ENCODE results near the gene ARMH3.
"Not testable (repeated sequence)": the region's sequence is repeated elsewhere in the genome, so short reads cannot be mapped to it uniquely, and the experiment has no call there.

The ARMH3 gene

GRCh38 chr10:102064503-102064867 lies 8.5 kb upstream of the ARMH3 start:
- Histone ChIP-seq H3K9me3 (no peaks in the 10 kb centered on the region), H3K4me1 (ENCODE audit: control insufficient read depth in 1 of 2, insufficient read depth in 1 of 2, low read depth in 1 of 2, low read length in 1 of 2) (peaks cover 36 to 37% of the 10 kb centered on the region in 2 experiments), H3K27ac (peak overlapping the region; percentile 94), H3K36me3 (peaks cover 12% of the 10 kb centered on the region), H3K4me3 (ENCODE audit: low read depth in 1 of 2, low read length in 1 of 2) (peak overlapping the region; percentile 81 to 92), H3K27me3 (no peaks in the 10 kb centered on the region)
- no peak for TF ChIP-seq CTCF (IDR thresholded peaks at IDR 0.05)

DNA sequence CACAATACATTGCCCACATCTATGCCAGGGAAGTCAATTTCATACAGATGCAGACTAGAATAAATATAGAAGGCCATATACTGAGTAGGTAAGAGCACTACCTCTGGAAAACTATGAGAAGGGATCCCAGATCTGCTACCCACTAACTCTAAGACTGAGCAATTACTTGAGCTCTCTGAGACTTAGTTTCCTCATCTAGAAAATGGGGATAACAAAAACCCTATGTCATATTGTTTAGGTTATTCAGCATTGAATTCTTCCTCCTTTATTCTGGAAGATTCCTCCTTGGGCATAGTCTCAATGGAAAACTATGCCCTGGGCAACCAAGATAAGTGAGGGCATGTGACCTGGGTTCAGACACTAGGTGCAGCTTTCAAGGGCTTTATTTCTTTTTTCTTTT lies 4.0 kb upstream of the ARMH3 start:
- Histone ChIP-seq H3K9me3 (no peaks in the 10 kb centered on the region), H3K4me3 (ENCODE audit: low read depth in 1 of 2, low read length in 1 of 2) (no peak overlapping the region), H3K4me1 (ENCODE audit: control insufficient read depth in 1 of 2, insufficient read depth in 1 of 2, low read depth in 1 of 2, low read length in 1 of 2) (peaks cover 14 to 15% of the 10 kb centered on the region in 2 experiments), H3K36me3 (no peaks in the 10 kb centered on the region), H3K27ac (no peak overlapping the region), H3K27me3 (no peaks in the 10 kb centered on the region)
- TF ChIP-seq CTCF (IDR thresholded peaks at IDR 0.05): no peak

GRCh38 chr10:102054881-102055646 lies 909 bp downstream of the ARMH3 start:
- not testable (repeated sequence) for H3K9me3 ChIP-seq, H3K27me3 ChIP-seq, H3K36me3 ChIP-seq
- H3K4me1 ChIP-seq (ENCODE audit: control insufficient read depth in 1 of 2, insufficient read depth in 1 of 2, low read depth in 1 of 2, low read length in 1 of 2): peaks cover 19 to 22% of the 10 kb centered on the region in 2 experiments
- peak overlapping the region; percentile 83 to 90 for H3K4me3 ChIP-seq (ENCODE audit: low read depth in 1 of 2, low read length in 1 of 2)
- H3K27ac ChIP-seq: peak overlapping the region; percentile 91

DNA sequence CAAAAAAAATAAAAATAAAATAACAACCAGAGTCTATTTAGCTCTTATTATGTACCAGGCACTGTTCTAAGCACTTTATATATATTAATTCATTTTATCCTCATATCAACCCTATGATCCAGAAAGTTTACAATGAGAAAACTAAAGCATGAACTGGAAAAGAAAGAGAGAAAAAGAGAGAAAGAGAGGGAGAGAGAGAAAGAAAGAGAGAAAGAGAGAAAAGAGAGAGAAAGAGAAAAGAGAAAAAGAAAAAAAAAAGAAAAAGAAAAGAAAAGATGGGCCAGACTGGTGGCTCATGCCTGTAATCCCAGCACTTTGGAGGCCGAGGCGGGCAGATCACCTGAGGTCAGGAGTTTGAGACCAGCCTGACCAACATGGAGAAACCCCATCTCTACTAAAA lies 9.9 kb downstream of the ARMH3 start:
- Histone ChIP-seq H3K9me3 (no peaks in the 10 kb centered on the region), H3K27ac (no peak overlapping the region), H3K4me1 (ENCODE audit: control insufficient read depth in 1 of 2, insufficient read depth in 1 of 2, low read depth in 1 of 2, low read length in 1 of 2) (peaks cover 17 to 25% of the 10 kb centered on the region in 2 experiments), H3K4me3 (ENCODE audit: low read depth in 1 of 2, low read length in 1 of 2) (no peak overlapping the region), H3K36me3 (no peaks in the 10 kb centered on the region), H3K27me3 (no peaks in the 10 kb centered on the region)
- no peak for TF ChIP-seq CTCF (IDR thresholded peaks at IDR 0.05)

DNA sequence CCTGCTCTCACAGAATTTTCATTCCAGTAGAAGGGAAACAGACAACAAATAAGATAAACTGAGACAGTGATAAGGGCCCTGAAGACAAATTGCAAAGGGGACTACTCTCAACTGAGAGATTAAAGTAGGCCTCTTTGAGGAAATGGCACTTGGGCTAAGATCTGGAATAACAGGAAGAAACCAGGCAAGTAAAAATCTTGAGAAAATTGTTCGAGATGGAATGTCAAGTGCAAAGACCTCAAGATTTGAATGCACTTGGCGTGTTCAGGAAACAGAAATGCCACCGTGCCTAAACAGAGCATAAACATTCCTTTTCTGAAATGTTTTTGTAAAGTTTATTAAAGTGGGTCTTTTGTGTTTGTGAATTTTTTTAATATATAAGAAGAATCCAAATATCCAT lies 10.7 kb downstream of the ARMH3 start:
- Histone ChIP-seq H3K36me3 (no peaks in the 10 kb centered on the region), H3K4me1 (ENCODE audit: control insufficient read depth in 1 of 2, insufficient read depth in 1 of 2, low read depth in 1 of 2, low read length in 1 of 2) (peaks cover 17 to 25% of the 10 kb centered on the region in 2 experiments), H3K27ac (no peak overlapping the region), H3K9me3 (no peaks in the 10 kb centered on the region), H3K27me3 (no peaks in the 10 kb centered on the region), H3K4me3 (ENCODE audit: low read depth in 1 of 2, low read length in 1 of 2) (no peak overlapping the region)
- TF ChIP-seq CTCF (IDR thresholded peaks at IDR 0.05): no peak

DNA sequence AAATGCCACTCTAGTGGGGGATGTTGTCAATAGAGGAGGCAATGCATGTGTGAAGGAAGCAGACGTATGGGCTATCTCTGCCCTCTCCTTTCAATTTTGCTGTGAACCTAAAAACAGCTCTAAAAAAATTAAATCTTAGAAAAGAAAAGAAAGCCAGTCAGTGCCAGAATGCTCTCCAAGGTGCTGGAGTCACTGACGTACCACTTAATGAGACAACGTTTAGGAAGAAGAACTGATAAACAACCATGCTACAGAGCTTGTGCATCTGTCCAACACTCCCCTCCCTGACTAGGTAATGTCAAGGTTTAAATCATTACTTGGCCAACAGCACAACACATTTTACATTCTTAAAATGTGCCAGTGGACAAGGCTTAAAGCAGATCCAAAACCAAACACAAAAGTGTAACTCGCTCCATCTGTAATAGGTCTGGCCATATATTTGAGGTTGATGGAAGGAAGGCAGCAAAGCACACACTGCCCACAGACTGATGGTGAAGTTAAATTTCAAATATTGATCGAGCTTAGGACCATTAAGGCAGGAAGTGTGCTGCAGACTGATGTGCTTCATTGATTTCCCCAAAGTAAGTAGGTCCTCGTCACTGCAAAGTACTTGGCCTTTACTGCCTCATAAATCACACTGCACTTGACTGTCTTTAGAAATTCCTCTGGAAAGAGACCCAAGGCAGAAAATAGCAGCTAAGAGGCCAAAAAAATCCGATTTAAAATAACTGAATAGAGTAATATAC lies 15.5 kb downstream of the ARMH3 start:
- Histone ChIP-seq H3K4me1 (ENCODE audit: control insufficient read depth in 1 of 2, insufficient read depth in 1 of 2, low read depth in 1 of 2, low read length in 1 of 2) (peaks cover 17 to 25% of the 10 kb centered on the region in 2 experiments), H3K36me3 (peaks cover 26% of the 10 kb centered on the region), H3K9me3 (no peaks in the 10 kb centered on the region), H3K4me3 (ENCODE audit: low read depth in 1 of 2, low read length in 1 of 2) (no peak overlapping the region), H3K27me3 (no peaks in the 10 kb centered on the region), H3K27ac (no peak overlapping the region)
- TF ChIP-seq CTCF (IDR thresholded peaks at IDR 0.05): no peak

All from neutrophil (primary cell).